Fibroblast of pulmonary artery (primary cell): Measurements from ENCODE around the gene SYNE1.

Source experiments
- DNase-seq: peaks from one replicate; pipeline ENCODE4 v3.0.0-alpha.2; 2010; ENCODE audit warnings: low read depth
- H3K4me3 ChIP-seq: replicated peaks from 2 replicates; pipeline ENCODE4 v1.5.1; 2011; ENCODE audit warnings: low read depth, mild to moderate bottlenecking, control low read depth, low read length, moderate library complexity
- CTCF ChIP-seq: IDR thresholded peaks from 2 replicates; pipeline ENCODE4 v1.5.1; 2011; ENCODE audit warnings: mild to moderate bottlenecking, control low read depth, low read length, inconsistent platforms; ENCODE audit errors: missing control alignments

The SYNE1 gene

GRCh38 chr6:152398993-152399392 is 238.2 kb downstream of the SYNE1 start:
- no peak for DNase-seq
- TF ChIP-seq CTCF: no peak
- no peak overlapping the region for H3K4me3 ChIP-seq

GRCh38 chr6:152398316-152398715 is 238.8 kb downstream of the SYNE1 start:
- TF ChIP-seq CTCF: no peak
- DNase-seq: no peak
- H3K4me3 ChIP-seq: no peak overlapping the region

GRCh38 chr6:152394303-152394702 is 242.9 kb downstream of the SYNE1 start:
- H3K4me3 ChIP-seq: no peak overlapping the region
- no peak for TF ChIP-seq CTCF
- DNase-seq: no peak

- no peak overlapping the region for H3K4me3 ChIP-seq
- DNase-seq: no peak
- TF ChIP-seq CTCF: no peak
These were observed 245.8 kb downstream of the SYNE1 start for GRCh38 chr6:152391179-152391880.

GRCh38 chr6:152387091-152387490 is 250.1 kb downstream of the SYNE1 start:
- TF ChIP-seq CTCF: no peak
- no peak for DNase-seq
- no peak overlapping the region for H3K4me3 ChIP-seq

GRCh38 chr6:152386131-152386530 is 251.0 kb downstream of the SYNE1 start:
- no peak for DNase-seq
- no peak overlapping the region for H3K4me3 ChIP-seq
- no peak for TF ChIP-seq CTCF
